T-helper 1 cell treated with Interleukin-12 subunit alpha and Interleukin-12 subunit beta and Interleukin-4 antibody, amounts not matched to agents 30 ng/mL and 1 ng/mL, for 36 hours (primary cell): ENCODE data around the gene CDC42SE2. TPM values are rescaled to one million over a fixed set of nuclear protein-coding genes. Genes with fewer than 3 reads are reported as not detected.

Experiments
- intact Hi-C: fragments of 100-400 bp; cut with micrococcal nuclease; formaldehyde crosslinking; loops from one replicate; pipeline ENCODE4 v1.15.1; 2024
- total RNA-seq: library from RNA; stranded (reverse); gene quantifications from 2 replicates; pipeline ENCODE4 v1.2.3, GENCODE V29; 2022

The CDC42SE2 gene
- total RNA-seq, 1 donor from 2014 or later, result 207 TPM

GRCh38 chr5:131250751-131251475 lies 12.9 kb upstream of the CDC42SE2 start:
- intact Hi-C loops, result loop anchor here (1.0 to 10.0 kb wide), 5 partner anchors 26 to 1174 kb away; no protein-coding TSS in a partner anchor

GRCh38 chr5:131252824-131253171 lies 11.1 kb upstream of the CDC42SE2 start:
- intact Hi-C loops, result loop anchor here (1.0 to 10.0 kb wide), 11 partner anchors 11 to 1172 kb away; partner anchors contain the start of genes LYRM7 and RAPGEF6

GRCh38 chr5:131254025-131254424 lies 9.8 kb upstream of the CDC42SE2 start:
- intact Hi-C loops, result loop anchor here (5.0 to 10.0 kb wide), 3 partner anchors 283 to 1171 kb away; no protein-coding TSS in a partner anchor

- intact Hi-C loops, result loop anchor here (5.0 to 10.0 kb wide), 3 partner anchors 283 to 1170 kb away; no protein-coding TSS in a partner anchor
Observed at GRCh38 chr5:131254741-131255140, 9.1 kb upstream of the CDC42SE2 start.

- intact Hi-C loops, result loop anchor here (10.0 kb wide), 2 partner anchors 768 to 1168 kb away; no protein-coding TSS in a partner anchor
Observed at GRCh38 chr5:131256507-131256823, 7.4 kb upstream of the CDC42SE2 start.

GRCh38 chr5:131258733-131259132 lies 5.1 kb upstream of the CDC42SE2 start:
- intact Hi-C loops, result loop anchor here (10.0 kb wide), 2 partner anchors 766 to 1166 kb away; no protein-coding TSS in a partner anchor

- intact Hi-C loops, result loop anchor here (10.0 kb wide), 2 partner anchors 765 to 1165 kb away; no protein-coding TSS in a partner anchor
Observed at GRCh38 chr5:131259326-131259725, 4.5 kb upstream of the CDC42SE2 start.

- intact Hi-C loops, result loop anchor here (5.0 kb wide), 3 partner anchors 194 to 841 kb away; partner anchors contain the start of gene FNIP1
Observed at GRCh38 chr5:131260895-131261294, 3.0 kb upstream of the CDC42SE2 start.

GRCh38 chr5:131261483-131261882 lies 2.4 kb upstream of the CDC42SE2 start:
- intact Hi-C loops, result loop anchor here (5.0 kb wide), 3 partner anchors 194 to 841 kb away; partner anchors contain the start of gene FNIP1

GRCh38 chr5:131262953-131263541 lies 806 bp upstream of the CDC42SE2 start:
- intact Hi-C loops, result loop anchor here (1.0 to 5.0 kb wide), 7 partner anchors 11 to 839 kb away; partner anchors contain the start of genes FNIP1 and LYRM7

- intact Hi-C loops, result loop anchor here (1.0 to 5.0 kb wide), 9 partner anchors 10 to 838 kb away; partner anchors contain the start of gene FNIP1
Observed at GRCh38 chr5:131264451-131265099, 722 bp downstream of the CDC42SE2 start.

GRCh38 chr5:131265311-131265803 lies 1.5 kb downstream of the CDC42SE2 start:
- intact Hi-C loops, result loop anchor here (1.0 kb wide), 5 partner anchors 9 to 152 kb away; no protein-coding TSS in a partner anchor

- intact Hi-C loops, result no loop called here
Observed at GRCh38 chr5:131266370-131267060, 2.7 kb downstream of the CDC42SE2 start.

- intact Hi-C loops, result no loop called here
Observed at GRCh38 chr5:131268758-131269370, 5.0 kb downstream of the CDC42SE2 start.

GRCh38 chr5:131270809-131271208 lies 7.0 kb downstream of the CDC42SE2 start:
- intact Hi-C loops, result loop anchor here (5.0 kb wide), 1 partner anchor 261 kb away; no protein-coding TSS in a partner anchor

GRCh38 chr5:131271888-131272287 lies 8.0 kb downstream of the CDC42SE2 start:
- intact Hi-C loops, result loop anchor here (1.0 to 5.0 kb wide), 2 partner anchors 9 to 260 kb away; no protein-coding TSS in a partner anchor

GRCh38 chr5:131272307-131272706 lies 8.5 kb downstream of the CDC42SE2 start:
- intact Hi-C loops, result loop anchor here (1.0 to 5.0 kb wide), 2 partner anchors 9 to 260 kb away; no protein-coding TSS in a partner anchor

- intact Hi-C loops, result loop anchor here (1.0 to 5.0 kb wide), 2 partner anchors 9 to 260 kb away; no protein-coding TSS in a partner anchor
Observed at GRCh38 chr5:131272724-131273123, 8.9 kb downstream of the CDC42SE2 start.

- intact Hi-C loops, result loop anchor here (1.0 to 5.0 kb wide), 2 partner anchors 9 to 258 kb away; no protein-coding TSS in a partner anchor
Observed at GRCh38 chr5:131274326-131275063, 10.6 kb downstream of the CDC42SE2 start.
